Calu3 (cell line): Measurements from ENCODE around the gene POR. TPM values are rescaled to one million over a fixed set of nuclear protein-coding genes. Genes with fewer than 3 reads are reported as not detected.
A peak's percentile ranks its signal among the peaks of the same experiment; 100 is the strongest.

Experiments
- BruUV-seq: library from RNA; stranded (reverse); fragments of 400-500 nt; replicated peaks from 2 replicates; lab custom pipeline; 2021; lab: Mats Ljungman, UMichigan
- CTCF ChIA-PET: fragments of 300-600 bp; sonication (Branson Sonifier 250); formaldehyde crosslinking; loops from one replicate; lab custom pipeline; 2022; ENCODE audit warnings: antibody characterized with exemption; lab: Charles Lee
- DNase-seq: peaks from one replicate; pipeline ENCODE4 v3.0.0; 2022
- H3K27ac Mint-ChIP-seq: one replicate; pipeline ENCODE4 v1.8.0; 2022; ENCODE audit warnings: mixed read lengths; ENCODE audit not compliant: unreplicated experiment
- H3K27me3 Mint-ChIP-seq: one replicate; pipeline ENCODE4 v1.8.0; 2022; ENCODE audit warnings: mixed read lengths; ENCODE audit not compliant: unreplicated experiment
- H3K36me3 Mint-ChIP-seq: one replicate; pipeline ENCODE4 v1.8.0; 2022; ENCODE audit warnings: mild to moderate bottlenecking, moderate library complexity, mixed read lengths; ENCODE audit not compliant: insufficient read depth, unreplicated experiment
- H3K4me1 Mint-ChIP-seq: one replicate; pipeline ENCODE4 v1.8.0; 2022; ENCODE audit warnings: mild to moderate bottlenecking, low read depth, mixed read lengths; ENCODE audit not compliant: unreplicated experiment
- H3K4me3 Mint-ChIP-seq: one replicate; pipeline ENCODE4 v1.8.0; 2022; ENCODE audit warnings: mild to moderate bottlenecking, low read depth, moderate library complexity, mixed read lengths; ENCODE audit not compliant: unreplicated experiment
- H3K9me3 Mint-ChIP-seq: one replicate; pipeline ENCODE4 v1.8.0; 2022; ENCODE audit warnings: low read depth, mixed read lengths; ENCODE audit not compliant: unreplicated experiment
- intact Hi-C: fragments of 100-400 bp; cut with micrococcal nuclease; formaldehyde crosslinking; loops from one replicate; pipeline ENCODE4 v1.10.0; 2022; ENCODE audit not compliant: unreplicated experiment
- total RNA-seq: library from RNA; stranded (reverse); gene quantifications from 2 replicates; pipeline ENCODE4 v1.2.3, GENCODE V29; 2022
- TF ChIP-seq, protein P1 (sequence below): fragments of 200-600 bp; IDR thresholded peaks from one replicate; pipeline ENCODE4 v1.8.0; 2022; ENCODE audit warnings: antibody characterized with exemption; ENCODE audit not compliant: unreplicated experiment

Gene POR
- total RNA-seq, 1 experiment from 2014 or later = 65.8 TPM

DNA sequence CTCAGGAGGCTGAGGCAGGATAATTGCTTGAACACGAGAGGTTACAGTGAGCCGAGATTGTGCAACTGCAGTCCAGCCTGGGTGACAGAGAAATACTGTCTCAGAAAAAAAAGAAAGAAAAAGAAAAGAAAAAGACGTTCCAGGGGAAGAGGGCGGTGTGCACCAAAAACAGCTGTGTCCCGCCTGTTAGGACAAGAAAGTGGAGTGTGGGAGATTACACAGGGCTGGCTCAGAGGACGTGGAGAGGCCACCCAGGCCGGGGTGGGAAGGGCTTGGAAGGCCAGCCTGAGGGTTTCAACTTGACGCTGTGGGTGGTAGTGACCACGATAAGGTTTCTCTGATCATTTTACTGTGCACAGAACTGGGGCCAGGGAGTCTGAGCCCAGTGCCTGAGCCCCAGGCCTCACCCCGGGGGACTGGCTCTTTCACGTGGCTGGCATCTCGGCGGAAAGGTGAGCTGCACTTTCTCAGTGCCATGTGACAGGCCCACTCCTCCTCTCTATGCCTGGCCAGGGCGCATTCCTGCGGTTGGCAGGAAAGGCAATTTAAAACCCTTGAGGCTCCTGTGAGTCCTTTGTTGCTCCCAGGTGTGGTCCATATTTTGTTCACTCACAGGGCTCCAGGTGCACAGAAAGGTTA lies 22.2 kb upstream of the POR start:
- DNase-seq = peak; percentile 66
- TF ChIP-seq, protein P1, sequence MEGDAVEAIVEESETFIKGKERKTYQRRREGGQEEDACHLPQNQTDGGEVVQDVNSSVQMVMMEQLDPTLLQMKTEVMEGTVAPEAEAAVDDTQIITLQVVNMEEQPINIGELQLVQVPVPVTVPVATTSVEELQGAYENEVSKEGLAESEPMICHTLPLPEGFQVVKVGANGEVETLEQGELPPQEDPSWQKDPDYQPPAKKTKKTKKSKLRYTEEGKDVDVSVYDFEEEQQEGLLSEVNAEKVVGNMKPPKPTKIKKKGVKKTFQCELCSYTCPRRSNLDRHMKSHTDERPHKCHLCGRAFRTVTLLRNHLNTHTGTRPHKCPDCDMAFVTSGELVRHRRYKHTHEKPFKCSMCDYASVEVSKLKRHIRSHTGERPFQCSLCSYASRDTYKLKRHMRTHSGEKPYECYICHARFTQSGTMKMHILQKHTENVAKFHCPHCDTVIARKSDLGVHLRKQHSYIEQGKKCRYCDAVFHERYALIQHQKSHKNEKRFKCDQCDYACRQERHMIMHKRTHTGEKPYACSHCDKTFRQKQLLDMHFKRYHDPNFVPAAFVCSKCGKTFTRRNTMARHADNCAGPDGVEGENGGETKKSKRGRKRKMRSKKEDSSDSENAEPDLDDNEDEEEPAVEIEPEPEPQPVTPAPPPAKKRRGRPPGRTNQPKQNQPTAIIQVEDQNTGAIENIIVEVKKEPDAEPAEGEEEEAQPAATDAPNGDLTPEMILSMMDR = no peak
- no peak overlapping the region for H3K4me3 Mint-ChIP-seq
- intact Hi-C loops = no loop called here
- BruUV-seq = no TSS peak
- CTCF ChIA-PET = interaction anchor here (0.9 kb wide), 1 partner anchor 121 kb away, joined by 3 read pairs; no protein-coding TSS in a partner anchor
- peaks cover 17% of the 10 kb centered on the region for H3K36me3 Mint-ChIP-seq
- H3K4me1 Mint-ChIP-seq = peaks cover 10% of the 10 kb centered on the region
- H3K9me3 Mint-ChIP-seq = no peaks in the 10 kb centered on the region
- no peaks in the 10 kb centered on the region for H3K27me3 Mint-ChIP-seq
- H3K27ac Mint-ChIP-seq = peak overlapping the region; percentile 66

GRCh38 chr7:75896803-75897327 lies 18.1 kb upstream of the POR start:
- intact Hi-C loops = no loop called here
- Mint-ChIP-seq H3K4me1 (peaks cover 10% of the 10 kb centered on the region), H3K4me3 (no peak overlapping the region), H3K9me3 (no peaks in the 10 kb centered on the region), H3K27ac (no peak overlapping the region), H3K27me3 (no peaks in the 10 kb centered on the region), H3K36me3 (no peaks in the 10 kb centered on the region)
- TF ChIP-seq, protein P1 = no peak
- DNase-seq = no peak
- CTCF ChIA-PET = no interaction called here
- BruUV-seq = no TSS peak

- H3K9me3 Mint-ChIP-seq = no peaks in the 10 kb centered on the region
Observed at GRCh38 chr7:75900617-75901315, 14.2 kb upstream of the POR start.

DNA sequence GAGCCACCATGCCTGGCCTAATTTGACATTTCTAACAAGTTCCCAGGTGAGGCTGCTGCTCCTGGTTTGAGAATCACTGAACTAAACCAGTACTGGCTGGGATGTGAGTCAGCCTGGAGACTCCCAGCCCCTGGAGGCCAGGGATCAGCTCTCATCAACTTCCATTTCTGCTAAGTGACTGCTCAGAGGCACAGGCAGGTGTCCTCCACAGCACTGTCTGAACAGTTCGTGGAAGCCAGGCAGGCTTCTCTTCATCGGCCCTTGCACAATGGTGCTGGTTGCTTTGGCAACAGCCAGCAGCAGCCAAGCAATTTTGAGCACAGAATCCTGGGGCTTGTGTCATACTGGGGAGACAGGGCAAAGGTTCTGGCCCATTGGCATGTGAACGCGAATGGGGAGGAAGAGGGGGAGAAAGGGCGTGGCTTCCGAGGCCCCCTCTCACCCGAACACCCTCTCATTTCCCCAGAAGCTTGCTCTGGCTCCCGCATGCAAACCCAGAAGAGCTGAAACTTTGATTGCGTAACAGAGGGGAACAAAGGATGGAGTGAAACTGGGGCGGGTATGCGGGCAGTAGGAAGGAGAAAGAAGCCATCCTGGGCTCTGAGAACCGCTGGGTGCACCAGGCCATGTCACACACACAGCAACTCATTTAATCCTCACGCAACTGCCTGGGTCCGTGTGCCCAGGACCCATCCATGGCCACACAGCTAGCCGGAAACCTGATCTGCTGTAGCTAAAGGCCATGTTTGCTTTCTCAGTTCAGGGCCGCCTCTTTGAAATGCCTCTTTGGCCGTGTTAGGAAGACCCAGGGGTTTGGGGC lies 9.0 kb upstream of the POR start:
- CTCF ChIA-PET = no interaction called here
- no peaks in the 10 kb centered on the region for H3K4me1 Mint-ChIP-seq
- no peak overlapping the region for H3K27ac Mint-ChIP-seq
- intact Hi-C loops = no loop called here
- no TSS peak for BruUV-seq
- H3K4me3 Mint-ChIP-seq = no peak overlapping the region
- peak; percentile 18 for DNase-seq
- no peaks in the 10 kb centered on the region for H3K36me3 Mint-ChIP-seq
- TF ChIP-seq, protein P1 = no peak
- H3K9me3 Mint-ChIP-seq = no peaks in the 10 kb centered on the region
- H3K27me3 Mint-ChIP-seq = peaks cover 14% of the 10 kb centered on the region

More at GRCh38 chr7:75900617-75901315, 14.2 kb upstream of the POR start:
- BruUV-seq = no TSS peak
- CTCF ChIA-PET = no interaction called here
- H3K36me3 Mint-ChIP-seq = no peaks in the 10 kb centered on the region
- intact Hi-C loops = no loop called here
- no peak overlapping the region for H3K27ac Mint-ChIP-seq
- H3K4me3 Mint-ChIP-seq = no peak overlapping the region
- H3K27me3 Mint-ChIP-seq = no peaks in the 10 kb centered on the region
- TF ChIP-seq, protein P1 = no peak
- DNase-seq = no peak
- H3K4me1 Mint-ChIP-seq = no peaks in the 10 kb centered on the region
